HG03039 (cell line): ENCODE measurements around the gene DISC1.
"Not testable (repeated sequence)": the region's sequence is repeated elsewhere in the genome, so short reads cannot be mapped to it uniquely, and the experiment has no call there.

ENCODE experiments used
- ATAC-seq: cut with Tn5 transposase; IDR thresholded peaks from one replicate; pipeline ENCODE4 v1.9.1; 2021; ENCODE audit warnings: mild to moderate bottlenecking, moderate library complexity; ENCODE audit not compliant: unreplicated experiment

DISC1 gene

DNA sequence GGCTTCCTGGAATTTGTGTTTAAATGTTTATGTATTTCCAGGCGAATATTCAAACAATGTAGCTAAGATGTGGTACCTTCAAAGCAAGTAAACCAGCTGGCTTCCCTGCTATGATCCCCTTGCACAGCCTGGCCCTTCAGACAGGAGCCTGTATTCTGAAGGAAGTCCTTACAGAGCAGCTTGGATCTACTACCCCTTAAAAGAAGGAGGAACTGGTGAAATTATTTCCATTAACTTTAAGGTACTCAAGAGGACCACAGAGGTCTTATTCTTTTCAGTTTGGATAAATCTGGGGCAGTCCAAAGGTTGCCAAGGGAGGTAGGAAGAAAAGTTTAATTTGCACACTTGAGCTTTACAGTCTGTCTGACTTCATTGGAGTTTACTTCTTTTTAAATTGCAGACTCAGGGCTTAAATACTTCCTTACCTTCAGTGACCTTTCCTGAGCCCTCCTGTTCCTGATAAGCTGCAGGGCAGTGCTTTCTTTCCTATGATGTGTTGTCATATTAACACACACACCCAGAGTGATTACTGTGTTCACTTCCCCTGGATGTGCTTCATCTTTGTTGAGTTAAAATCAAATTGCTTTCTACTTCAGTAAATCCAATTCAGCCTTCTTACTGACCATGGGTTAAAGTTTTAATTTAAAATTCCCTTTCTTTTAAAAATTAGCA, 40.5 kb downstream of the DISC1 start:
- no peak for ATAC-seq

- ATAC-seq = no peak
These were observed 41.4 kb downstream of the DISC1 start for GRCh38 chr1:231667896-231668506.

DNA sequence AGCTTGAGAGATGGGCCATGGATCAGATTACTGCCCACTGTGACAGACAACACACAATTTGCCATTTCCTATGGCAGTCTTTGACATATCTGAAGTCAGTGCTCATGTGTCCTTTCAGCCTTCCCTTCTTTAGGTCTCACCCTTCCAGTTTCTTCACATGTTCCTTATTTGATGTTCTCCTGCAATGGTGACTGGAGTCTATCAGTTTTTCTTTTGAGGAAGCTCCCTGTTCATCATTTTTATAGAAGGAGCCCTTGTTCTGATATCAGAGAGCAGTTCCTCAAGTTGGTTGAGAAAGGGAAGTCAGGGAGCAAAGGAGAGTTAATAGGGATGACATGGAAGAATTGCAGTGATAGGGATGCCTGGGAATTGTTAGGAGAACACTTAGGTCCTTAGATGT, 42.2 kb downstream of the DISC1 start:
- no peak for ATAC-seq

- ATAC-seq = not testable (repeated sequence)
These were observed 43.5 kb downstream of the DISC1 start for GRCh38 chr1:231669864-231670621.

GRCh38 chr1:231670755-231671154, 44.2 kb downstream of the DISC1 start:
- no peak for ATAC-seq

GRCh38 chr1:231674575-231674974, 48.0 kb downstream of the DISC1 start:
- no peak for ATAC-seq

GRCh38 chr1:231676487-231676886, 49.9 kb downstream of the DISC1 start:
- ATAC-seq = no peak

- ATAC-seq = no peak
These were observed 50.9 kb downstream of the DISC1 start for GRCh38 chr1:231677442-231677841.

- ATAC-seq = no peak
These were observed 51.4 kb downstream of the DISC1 start for GRCh38 chr1:231678011-231678432.

GRCh38 chr1:231679109-231679508, 52.5 kb downstream of the DISC1 start:
- ATAC-seq = no peak

GRCh38 chr1:231681006-231681405, 54.4 kb downstream of the DISC1 start:
- ATAC-seq = no peak

DNA sequence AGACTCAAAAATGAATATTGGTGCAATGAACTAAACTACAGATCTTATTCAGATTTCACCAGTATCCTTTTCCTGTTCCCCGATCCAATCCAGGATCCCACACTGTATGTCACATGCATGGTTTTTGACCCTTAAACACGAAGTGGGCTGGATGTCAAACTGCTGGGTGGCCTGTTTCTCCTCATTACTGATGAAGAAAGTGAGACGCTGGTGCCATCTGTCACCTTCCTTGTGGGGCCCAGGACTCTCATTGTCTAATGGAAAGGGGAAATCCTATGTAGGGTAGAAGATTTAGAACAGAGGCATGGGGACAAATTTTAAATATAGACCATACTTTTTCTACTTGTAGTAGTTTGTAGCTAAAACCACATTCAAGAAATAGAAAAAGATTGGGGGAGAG, 56.2 kb downstream of the DISC1 start:
- ATAC-seq = no peak

DNA sequence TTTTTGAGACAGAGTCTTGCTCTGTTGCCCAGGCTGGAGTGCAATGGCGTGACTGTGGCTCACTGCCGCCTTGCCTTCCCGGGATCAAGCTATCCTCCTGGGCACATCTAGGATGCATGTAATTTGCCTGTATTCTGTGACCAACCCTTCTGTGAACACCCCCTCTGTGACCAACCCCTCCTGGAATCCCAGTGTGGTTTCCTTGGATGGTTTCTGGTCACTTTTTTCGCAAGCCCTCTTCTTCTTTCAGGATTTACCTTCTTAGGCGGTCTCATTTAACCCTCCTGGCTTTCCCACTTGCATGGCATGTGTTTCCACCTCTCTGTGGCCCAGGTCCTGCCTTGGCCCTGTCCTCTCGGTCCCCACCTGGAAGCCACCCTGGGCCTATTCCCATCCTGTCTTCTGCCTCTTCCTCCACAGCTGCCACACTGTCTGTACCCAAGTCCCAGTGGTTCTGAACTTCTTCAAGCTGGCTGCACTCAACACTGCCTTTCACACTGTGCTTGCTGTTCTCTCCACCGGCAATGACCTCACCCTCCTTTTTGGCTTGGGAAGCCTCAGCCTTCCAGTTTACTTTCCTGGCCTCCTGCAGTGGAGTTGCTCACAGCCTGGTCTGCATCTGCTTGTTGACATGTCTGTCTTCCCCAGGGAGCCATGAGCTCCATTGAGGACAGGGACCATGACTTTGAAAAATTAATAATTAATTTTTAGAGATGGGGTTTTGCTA, 57.0 kb downstream of the DISC1 start:
- no peak for ATAC-seq

DNA sequence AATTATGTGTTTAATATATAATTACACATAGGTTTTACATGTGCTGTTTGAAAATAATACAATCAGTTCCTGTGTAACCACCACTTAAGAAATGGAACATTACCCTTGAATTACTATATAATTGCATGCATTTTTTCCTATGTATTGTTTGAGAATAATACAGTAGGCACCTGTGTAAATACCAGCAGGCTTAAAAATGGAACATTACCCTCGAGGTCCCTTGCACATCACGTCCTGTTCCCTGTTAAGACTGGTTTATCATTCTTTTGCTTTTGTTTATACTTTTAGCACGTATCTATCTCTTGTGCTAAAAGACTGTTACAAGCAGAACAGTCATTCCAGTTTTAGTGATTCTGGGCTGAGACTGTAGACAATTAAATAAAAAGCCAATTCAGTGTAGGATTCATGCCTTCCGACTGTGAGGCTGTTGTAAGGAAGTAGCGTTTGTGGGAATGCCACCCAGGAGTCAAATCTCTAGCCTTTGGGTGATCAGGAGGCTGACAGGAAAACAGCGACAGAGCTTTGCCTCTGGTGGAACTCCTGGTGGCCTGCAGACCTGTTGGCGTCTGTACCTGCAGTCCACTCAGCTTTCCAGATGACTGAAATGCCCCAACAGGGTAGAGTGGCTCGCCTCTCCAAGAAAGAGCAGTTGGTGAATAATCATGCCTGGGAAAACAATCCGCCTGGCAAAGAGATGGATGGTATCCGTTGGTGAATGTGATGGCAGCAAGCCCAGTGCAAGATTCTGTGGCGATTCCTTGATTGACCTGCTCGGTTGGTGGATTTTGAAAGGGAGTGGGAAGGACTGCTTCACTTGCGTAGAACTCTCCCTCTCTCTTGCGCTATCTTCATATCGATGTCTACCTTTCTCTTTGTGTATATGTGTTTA, 58.0 kb downstream of the DISC1 start:
- ATAC-seq = no peak

DNA sequence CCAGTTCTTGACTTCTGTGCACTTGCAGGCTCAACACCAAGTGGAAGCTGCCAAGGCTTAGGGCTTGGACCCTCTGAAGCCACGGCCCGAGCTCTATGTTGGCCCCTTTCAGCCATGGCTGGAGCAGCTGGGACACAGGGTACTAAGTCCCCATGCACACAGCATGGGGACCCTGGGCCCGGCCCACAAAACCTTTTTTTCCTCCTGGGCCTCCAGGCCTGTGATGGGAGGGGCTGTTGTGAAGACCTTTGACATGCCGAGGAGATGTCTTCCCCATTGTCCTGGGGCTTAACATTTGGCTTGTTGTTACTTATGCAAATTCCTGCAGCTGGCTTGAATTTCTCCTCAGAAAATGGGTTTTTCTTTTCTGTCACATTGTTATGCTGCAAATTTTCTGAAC, 59.8 kb downstream of the DISC1 start:
- no peak for ATAC-seq

- ATAC-seq = no peak
These were observed 62.4 kb downstream of the DISC1 start for GRCh38 chr1:231688989-231689388.

DNA sequence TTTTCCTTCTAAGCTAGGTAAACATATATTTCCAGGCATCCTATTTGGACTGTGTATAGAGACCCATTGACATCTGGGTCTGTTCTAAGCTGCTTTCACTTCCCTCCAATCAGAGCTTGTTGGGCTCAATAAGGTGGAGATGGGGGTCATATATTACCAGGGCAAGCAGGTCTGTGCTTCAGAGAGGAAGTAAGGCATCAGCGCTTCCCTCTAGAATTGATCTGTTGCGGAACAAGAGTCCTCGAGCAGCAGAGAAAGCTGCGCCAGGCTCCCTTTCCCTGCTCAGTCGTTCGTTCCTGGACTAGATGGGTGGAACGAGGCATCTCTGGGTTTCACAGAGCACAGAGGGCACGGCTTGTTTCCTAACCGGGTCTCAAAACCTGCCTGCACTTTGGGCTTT, 63.5 kb downstream of the DISC1 start:
- ATAC-seq = no peak

DNA sequence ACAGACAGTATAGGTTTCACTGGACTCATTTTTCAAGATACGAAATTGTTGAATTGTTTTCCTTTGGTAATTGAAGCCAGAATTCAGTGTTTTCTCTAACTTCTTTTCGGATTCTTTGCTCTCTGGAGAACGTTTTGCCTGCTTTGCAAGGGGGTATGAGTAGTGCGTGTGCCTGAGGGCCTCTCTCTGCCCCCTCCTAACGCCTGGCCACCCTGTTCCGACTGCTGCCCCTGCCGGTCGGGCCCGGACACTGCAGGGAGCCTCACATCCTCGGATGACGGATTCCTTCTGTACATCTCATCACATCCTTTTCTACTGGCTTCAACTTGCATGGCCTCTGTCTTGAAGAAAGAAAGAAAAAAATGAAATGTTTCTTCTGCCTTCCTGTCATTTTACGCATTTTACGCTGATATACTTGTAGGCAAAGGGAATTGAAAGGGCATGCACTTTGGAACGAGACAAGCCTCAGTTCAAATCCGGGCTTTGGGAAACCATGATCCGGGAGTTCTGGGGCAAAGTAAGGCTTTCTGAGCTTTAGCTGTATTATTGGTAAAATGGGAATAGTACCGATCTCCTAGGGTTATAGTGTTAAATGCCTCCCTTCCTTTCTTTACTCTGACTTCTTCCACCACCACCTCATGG, 65.1 kb downstream of the DISC1 start:
- no peak for ATAC-seq

GRCh38 chr1:231693361-231694074, 66.9 kb downstream of the DISC1 start:
- ATAC-seq = no peak
